Measurements from ENCODE around the gene TSPEAR. TPM values are rescaled to one million over a fixed set of nuclear protein-coding genes. Genes with fewer than 3 reads are reported as not detected.
A peak's percentile ranks its signal among the peaks of the same experiment; 100 is the strongest.

TSPEAR gene
- total RNA-seq, 1 donor from 2014 or later = not detected

- ATAC-seq (peak; percentile 72), DNase-seq (ENCODE audit: low spot score) (no peak)
Observed at GRCh38 chr21:44742418-44743153, 31.2 kb upstream of the TSPEAR start.

GRCh38 chr21:44741921-44742320, 30.5 kb upstream of the TSPEAR start:
- DNase-seq (ENCODE audit: low spot score) (no peak), ATAC-seq (no peak)

GRCh38 chr21:44740742-44741141, 29.4 kb upstream of the TSPEAR start:
- ATAC-seq (no peak), DNase-seq (ENCODE audit: low spot score) (no peak)

- DNase-seq (ENCODE audit: low spot score) = no peak
- no peak for ATAC-seq
Observed at GRCh38 chr21:44739316-44739715, 27.9 kb upstream of the TSPEAR start.

GRCh38 chr21:44738621-44739020, 27.2 kb upstream of the TSPEAR start:
- ATAC-seq = no peak
- no peak for DNase-seq (ENCODE audit: low spot score)

GRCh38 chr21:44737706-44738354, 26.5 kb upstream of the TSPEAR start:
- ATAC-seq (no peak), DNase-seq (ENCODE audit: low spot score) (no peak)

GRCh38 chr21:44736291-44737004, 25.1 kb upstream of the TSPEAR start:
- ATAC-seq = peak; percentile 75

GRCh38 chr21:44735821-44736220, 24.4 kb upstream of the TSPEAR start:
- DNase-seq (ENCODE audit: low spot score) (no peak), ATAC-seq (no peak)

More at GRCh38 chr21:44736291-44737004, 25.1 kb upstream of the TSPEAR start:
- DNase-seq (ENCODE audit: low spot score) = no peak

GRCh38 chr21:44734841-44735240, 23.5 kb upstream of the TSPEAR start:
- DNase-seq (ENCODE audit: low spot score) (no peak), ATAC-seq (peak; percentile 40)

GRCh38 chr21:44734026-44734745, 22.8 kb upstream of the TSPEAR start:
- DNase-seq (ENCODE audit: low spot score) (no peak), ATAC-seq (no peak)

- DNase-seq (ENCODE audit: low spot score) (no peak), ATAC-seq (no peak)
Observed at GRCh38 chr21:44732956-44733355, 21.6 kb upstream of the TSPEAR start.

- no peak for ATAC-seq
- DNase-seq (ENCODE audit: low spot score) = no peak
Observed at GRCh38 chr21:44732263-44732662, 20.9 kb upstream of the TSPEAR start.

GRCh38 chr21:44730951-44731579, 19.7 kb upstream of the TSPEAR start:
- DNase-seq (ENCODE audit: low spot score) (no peak), ATAC-seq (no peak)

GRCh38 chr21:44730028-44730395, 18.6 kb upstream of the TSPEAR start:
- ATAC-seq = no peak
- DNase-seq (ENCODE audit: low spot score) = no peak

GRCh38 chr21:44729336-44730027, 18.1 kb upstream of the TSPEAR start:
- DNase-seq (ENCODE audit: low spot score) = no peak
- no peak for ATAC-seq

GRCh38 chr21:44728716-44729115, 17.3 kb upstream of the TSPEAR start:
- no peak for ATAC-seq
- no peak for DNase-seq (ENCODE audit: low spot score)

- no peak for ATAC-seq
- DNase-seq (ENCODE audit: low spot score) = no peak
Observed at GRCh38 chr21:44727757-44728156, 16.4 kb upstream of the TSPEAR start.

GRCh38 chr21:44727321-44727720, 15.9 kb upstream of the TSPEAR start:
- ATAC-seq = no peak
- DNase-seq (ENCODE audit: low spot score) = no peak

- no peak for DNase-seq (ENCODE audit: low spot score)
Observed at GRCh38 chr21:44726826-44727225, 15.5 kb upstream of the TSPEAR start.

GRCh38 chr21:44724926-44725325, 13.6 kb upstream of the TSPEAR start:
- DNase-seq (ENCODE audit: low spot score) (no peak), ATAC-seq (no peak)

More at GRCh38 chr21:44726826-44727225, 15.5 kb upstream of the TSPEAR start:
- no peak for ATAC-seq

All from left lobe of liver (tissue), 2 donors.